Hindlimb muscle (tissue), 1 donor: ENCODE measurements around the gene GPC3. TPM values are rescaled to one million over a fixed set of nuclear protein-coding genes. Genes with fewer than 3 reads are reported as not detected.

Source experiments
- DNase-seq: peaks from one replicate; pipeline ENCODE4 v3.0.0-alpha.2; 2013
- polyA plus RNA-seq: library from polyadenylated mRNA; unstranded; fragments of 120-200 nt; gene quantifications from one replicate; pipeline ENCODE4 v1.2.1, GENCODE V29; 2013; ENCODE audit not compliant: insufficient read length

The GPC3 gene
- polyA plus RNA-seq, 1 donor: 291 TPM

- no peak for DNase-seq
Measured at GRCh38 chrX:133966199-133966598, 19.2 kb downstream of the GPC3 start.

DNA sequence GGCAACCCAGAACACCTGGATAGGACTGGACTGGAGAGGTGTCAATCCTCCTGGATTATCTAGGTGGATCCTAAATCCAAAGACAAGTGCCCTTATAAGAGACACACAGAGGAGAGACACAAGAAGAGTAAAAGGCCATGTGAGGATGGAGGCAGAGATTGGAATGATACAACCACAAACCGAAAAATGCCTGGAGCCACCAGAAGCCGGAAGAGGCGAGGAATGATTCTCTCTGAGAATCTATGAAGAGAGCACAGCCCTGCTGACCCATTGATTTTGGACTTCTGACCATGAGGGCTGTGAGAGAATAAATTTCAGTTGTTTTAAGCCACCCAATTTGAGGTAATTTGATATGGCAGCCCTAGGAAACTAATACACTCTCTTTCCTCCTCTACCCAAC, 20.1 kb downstream of the GPC3 start:
- no peak for DNase-seq

DNA sequence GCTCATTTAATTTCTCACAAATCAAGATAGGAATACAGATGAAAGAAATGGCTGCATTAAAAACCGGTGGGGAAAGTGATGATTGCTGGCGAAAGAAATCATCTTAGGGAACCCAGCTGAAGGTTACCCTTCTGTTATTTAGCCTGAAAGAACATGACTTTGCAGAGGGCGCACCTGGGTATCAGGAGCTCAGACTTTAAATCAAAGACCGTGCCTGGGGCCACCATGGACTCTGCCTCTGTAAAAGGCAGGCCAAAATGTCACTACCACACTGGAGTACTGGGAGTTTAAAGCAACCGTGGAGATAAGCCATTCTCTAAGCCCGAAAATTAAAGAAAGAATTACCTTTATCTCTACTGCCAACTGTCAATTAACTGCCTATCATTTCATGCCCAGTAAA, 24.3 kb downstream of the GPC3 start:
- DNase-seq: no peak

DNA sequence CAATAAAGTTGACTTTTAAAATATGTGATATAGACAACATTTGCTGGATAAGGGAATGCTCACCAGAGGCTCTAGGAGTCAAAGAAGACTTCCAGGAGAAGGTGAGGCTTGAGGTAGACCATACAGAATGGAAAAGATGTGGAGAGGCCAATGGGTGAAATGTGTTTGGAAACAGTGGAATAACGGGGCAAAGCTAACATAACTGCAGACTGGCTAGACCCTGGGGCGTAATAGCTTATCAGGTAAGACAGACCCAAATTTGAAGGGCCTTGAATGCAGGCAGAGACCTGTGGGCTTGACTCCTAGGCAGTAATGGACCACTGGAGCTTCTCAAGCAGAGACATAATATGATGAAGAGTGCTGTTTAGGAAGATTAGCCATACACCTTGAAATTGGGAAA, 25.4 kb downstream of the GPC3 start:
- DNase-seq: no peak

- DNase-seq: no peak
Measured at GRCh38 chrX:133958997-133959688, 26.3 kb downstream of the GPC3 start.

DNA sequence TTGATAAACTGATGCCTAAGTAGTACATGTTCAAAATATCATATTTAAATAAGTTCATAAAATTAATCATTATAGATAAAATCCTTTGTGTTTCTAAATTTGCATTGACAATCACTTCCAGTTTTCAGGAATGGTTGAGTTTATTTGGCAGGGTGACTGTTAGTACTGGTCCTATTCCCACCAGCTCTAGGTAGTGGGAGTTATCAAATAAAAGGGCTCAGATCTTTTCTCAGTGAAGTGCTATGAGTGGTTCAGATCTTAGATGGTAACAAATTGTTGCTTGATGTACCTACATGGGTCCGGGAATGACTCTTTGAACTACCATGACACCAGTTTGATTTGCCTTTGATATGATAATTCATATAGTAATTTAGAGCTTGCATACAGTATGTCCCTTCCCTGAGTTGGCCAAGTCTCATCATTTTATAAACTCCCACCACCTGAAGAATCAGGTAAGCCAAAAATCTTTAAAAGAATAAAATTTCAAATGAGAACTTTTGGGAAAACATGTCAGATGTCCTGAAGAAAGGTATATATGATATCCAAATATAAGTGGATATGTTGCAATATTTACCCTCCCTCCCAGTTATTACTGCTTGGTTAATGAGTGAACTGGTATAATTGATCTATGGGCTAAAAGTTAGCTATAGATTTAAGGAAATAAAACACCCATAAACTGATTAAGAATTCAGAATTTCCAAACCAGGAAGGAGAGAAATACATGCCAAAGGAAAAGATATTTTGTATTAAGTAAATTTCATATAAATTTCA, 28.6 kb downstream of the GPC3 start:
- no peak for DNase-seq

DNA sequence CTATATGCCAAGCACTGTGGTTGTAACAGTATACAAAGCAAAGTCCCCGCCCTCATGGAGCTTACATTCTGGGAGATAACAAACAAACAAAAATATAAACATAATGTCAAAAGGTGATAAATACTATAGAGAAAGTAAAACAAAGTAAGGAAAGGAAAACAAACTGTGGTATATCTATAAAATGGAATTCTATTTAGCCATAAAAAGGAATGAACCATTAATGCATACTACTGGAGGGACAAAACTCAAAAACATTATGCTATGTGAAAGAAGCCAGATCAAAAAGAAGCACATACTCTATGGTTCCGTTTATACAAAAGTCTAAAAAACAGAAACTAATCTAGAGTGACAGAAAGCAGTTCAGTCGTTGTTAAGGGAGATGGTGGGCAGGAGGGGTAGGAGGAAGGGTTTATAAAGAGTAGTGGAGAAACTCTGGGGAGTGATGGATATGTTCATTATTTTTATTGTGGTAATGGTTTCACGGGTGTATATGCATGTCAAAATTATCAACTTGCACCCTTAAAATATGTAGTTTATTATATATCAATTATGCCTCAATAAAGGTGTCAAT, 31.5 kb downstream of the GPC3 start:
- DNase-seq: no peak

- no peak for DNase-seq
Measured at GRCh38 chrX:133953078-133953477, 32.3 kb downstream of the GPC3 start.

- no peak for DNase-seq
Measured at GRCh38 chrX:133951098-133951497, 34.3 kb downstream of the GPC3 start.

DNA sequence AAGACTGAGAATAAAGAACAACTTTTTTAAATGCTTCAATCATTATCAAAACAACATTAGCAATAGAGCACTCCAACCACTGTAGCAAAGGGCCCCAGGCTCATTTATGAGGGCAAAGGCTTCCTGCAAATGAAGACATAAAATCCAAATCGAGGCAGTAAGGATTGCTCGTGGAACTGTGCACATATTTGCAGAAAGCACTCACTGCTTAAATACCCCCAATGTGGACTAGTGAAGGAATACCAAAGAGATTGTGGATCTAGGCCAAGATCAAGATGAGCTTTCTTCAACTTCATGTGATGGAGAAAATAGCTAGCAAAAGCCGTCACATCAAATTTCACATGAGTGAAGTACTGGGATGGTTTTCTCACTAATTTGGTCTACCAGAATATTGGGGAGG, 35.2 kb downstream of the GPC3 start:
- no peak for DNase-seq

- no peak for DNase-seq
Measured at GRCh38 chrX:133948895-133949294, 36.5 kb downstream of the GPC3 start.

- DNase-seq: no peak
Measured at GRCh38 chrX:133947996-133948395, 37.4 kb downstream of the GPC3 start.

- no peak for DNase-seq
Measured at GRCh38 chrX:133947022-133947421, 38.4 kb downstream of the GPC3 start.

- no peak for DNase-seq
Measured at GRCh38 chrX:133943507-133943906, 41.9 kb downstream of the GPC3 start.

DNA sequence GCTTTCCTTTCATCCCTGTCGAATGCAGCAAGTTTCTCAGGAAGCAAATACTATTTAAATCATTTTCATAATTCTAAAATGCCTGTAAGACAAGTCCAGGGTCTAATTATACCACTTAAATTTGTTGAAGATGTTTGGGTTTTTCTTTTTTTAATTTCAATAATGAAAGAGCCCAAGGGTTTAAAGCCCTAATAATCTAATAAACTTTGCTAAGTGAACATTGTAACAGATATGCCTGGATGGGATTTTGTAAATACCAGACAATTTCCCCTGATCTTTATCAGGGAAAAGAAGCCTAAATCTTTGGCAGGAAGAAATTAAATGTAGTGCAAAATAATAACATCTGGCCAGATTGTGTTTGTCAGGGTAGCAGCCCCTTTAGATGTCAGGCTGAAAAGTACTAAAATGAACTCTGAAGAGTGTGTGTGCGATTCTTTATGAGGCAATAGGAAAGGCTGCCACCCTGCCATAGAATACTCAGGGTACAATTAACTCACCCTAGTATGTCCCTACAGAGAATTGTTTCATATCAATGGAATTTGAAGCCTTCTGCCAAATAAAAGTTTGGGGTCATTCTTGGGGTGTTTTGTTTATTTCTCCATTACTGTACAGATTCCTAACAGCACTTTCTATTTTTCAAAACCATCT, 45.6 kb downstream of the GPC3 start:
- no peak for DNase-seq

GRCh38 chrX:133938530-133938929, 46.9 kb downstream of the GPC3 start:
- no peak for DNase-seq

- DNase-seq: no peak
Measured at GRCh38 chrX:133937022-133937421, 48.4 kb downstream of the GPC3 start.

DNA sequence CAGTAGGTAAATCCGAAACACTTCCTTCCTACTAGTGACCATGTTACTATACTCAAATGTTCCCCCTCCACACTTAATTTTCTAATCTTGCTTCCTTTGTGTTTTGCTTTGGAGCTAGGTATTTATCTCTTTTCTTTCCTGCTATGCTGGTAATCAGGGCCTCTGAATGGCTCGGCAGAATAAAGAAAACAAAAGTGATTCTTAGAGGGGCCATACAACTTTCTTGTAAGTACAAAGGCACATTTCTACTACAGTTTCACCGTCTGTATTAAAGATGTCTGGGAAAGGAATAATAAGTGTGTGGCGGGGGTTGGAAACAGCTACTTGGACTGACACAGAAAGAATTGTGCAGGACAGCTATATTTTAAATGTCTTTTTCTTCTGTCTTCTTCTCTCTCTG, 50.3 kb downstream of the GPC3 start:
- DNase-seq: no peak

DNA sequence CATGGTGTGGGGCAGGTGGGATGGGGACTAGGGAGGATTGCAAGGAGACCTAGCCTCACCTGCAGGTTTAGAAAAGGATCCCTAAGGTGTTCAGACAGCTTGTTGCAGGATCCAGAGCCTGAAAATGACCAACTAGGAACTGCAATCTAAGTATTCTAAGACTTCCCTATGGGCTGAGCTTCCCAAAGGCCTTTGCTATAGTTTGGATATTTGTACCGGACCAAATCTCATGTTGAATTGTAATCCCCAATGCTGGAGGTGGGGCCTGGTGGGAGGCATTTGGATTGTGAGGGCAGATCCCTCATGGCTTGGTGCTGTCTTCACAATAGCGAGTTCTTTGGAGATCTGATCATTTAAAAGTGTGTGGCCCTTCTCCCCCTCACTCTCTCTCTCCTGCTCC, 52.1 kb downstream of the GPC3 start:
- no peak for DNase-seq

- no peak for DNase-seq
Measured at GRCh38 chrX:133929836-133930464, 55.4 kb downstream of the GPC3 start.

DNA sequence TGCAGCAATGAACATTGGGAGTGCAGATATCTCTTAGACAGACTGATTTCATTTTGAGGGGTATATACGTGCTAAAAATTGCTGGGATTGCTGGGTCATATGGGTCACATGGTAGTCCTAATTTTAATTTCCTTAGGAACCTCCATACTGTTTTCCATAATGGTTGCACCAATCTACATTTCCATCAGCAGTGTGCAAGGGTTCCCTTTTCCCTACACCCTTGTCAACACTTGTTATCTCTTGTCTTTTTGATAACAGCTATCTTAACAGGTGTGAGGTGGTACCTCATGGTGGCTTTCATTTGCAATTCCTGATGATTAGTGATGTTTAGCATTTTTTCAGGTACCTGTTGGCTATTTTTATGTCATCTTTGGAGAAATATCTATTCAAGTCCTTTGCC, 57.0 kb downstream of the GPC3 start:
- no peak for DNase-seq

DNA sequence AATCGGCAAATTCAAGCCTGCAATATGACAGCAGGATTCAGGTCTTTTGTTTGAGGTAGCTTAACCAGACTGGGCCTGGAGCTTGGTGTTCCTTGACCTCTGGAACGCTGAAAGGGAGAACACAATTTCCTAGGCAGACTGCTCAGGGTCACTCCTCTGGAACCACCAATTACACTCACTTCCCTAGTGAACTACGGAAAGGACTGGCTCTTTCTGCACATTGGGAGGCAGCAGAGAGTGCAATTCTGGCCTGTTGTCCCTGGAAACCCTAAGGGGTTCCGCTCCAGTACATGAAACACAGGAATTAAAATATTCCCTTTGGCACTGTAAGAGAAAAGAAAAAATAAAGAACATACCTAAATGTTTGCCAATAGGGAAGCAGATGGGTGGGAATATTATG, 58.6 kb downstream of the GPC3 start:
- no peak for DNase-seq

DNA sequence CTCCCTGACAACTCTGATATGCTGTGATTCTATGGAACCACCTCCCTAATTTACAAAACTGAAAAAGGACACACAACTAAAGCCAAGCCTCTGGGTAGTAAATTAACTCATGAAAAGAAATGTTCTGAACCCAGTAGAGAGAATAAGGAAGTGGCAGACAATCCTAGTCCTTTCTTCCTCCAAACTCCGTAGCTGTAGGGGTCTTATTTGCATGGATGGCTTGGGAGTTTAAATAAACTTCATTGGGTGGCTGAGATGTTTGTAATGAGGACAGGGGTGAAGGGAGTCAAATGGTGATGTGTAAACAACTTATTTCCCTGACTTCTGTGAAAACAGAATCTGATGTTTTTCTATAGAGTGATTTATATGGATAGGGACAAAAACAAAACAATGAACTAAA, 59.3 kb downstream of the GPC3 start:
- no peak for DNase-seq
